Effector CD8-positive, alpha-beta T cell (primary cell): Measurements from ENCODE around the gene VSIG2.
"Not testable (repeated sequence)": the region's sequence is repeated elsewhere in the genome, so short reads cannot be mapped to it uniquely, and the experiment has no call there.

Source experiments
- DNase-seq: peaks from one replicate; lab custom pipeline; 2025; lab: John Stamatoyannopoulos, UW
- total RNA-seq, 4 experiments: gene quantifications; one replicate each; lab custom pipeline; 2026; lab: John Stamatoyannopoulos, UW

The VSIG2 gene, protein sequence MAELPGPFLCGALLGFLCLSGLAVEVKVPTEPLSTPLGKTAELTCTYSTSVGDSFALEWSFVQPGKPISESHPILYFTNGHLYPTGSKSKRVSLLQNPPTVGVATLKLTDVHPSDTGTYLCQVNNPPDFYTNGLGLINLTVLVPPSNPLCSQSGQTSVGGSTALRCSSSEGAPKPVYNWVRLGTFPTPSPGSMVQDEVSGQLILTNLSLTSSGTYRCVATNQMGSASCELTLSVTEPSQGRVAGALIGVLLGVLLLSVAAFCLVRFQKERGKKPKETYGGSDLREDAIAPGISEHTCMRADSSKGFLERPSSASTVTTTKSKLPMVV
- total RNA-seq, result 0 to 0.88 (median 0.09) reads per million in 4 experiments

GRCh38 chr11:124751741-124752470, at the start of gene VSIG2:
Gene VSIG2 (minus strand): TSS chr11:124752255. CDS start chr11:124752137, 118 bp downstream.
- no peak for DNase-seq

- no peak for DNase-seq
Observed at GRCh38 chr11:124801014-124801413, 49.0 kb upstream of the VSIG2 start.

- DNase-seq, result peak; percentile 57
Observed at GRCh38 chr11:124800226-124800929, 48.3 kb upstream of the VSIG2 start, which contains the start of gene MSANTD2. Gene MSANTD2 (minus strand): TSS chr11:124800406. CDS start chr11:124800380, 26 bp downstream.

- peak; percentile 35 for DNase-seq
Observed at GRCh38 chr11:124799348-124800225, 47.5 kb upstream of the VSIG2 start.

- DNase-seq, result no peak
Observed at GRCh38 chr11:124798991-124799347, 46.9 kb upstream of the VSIG2 start.

DNA sequence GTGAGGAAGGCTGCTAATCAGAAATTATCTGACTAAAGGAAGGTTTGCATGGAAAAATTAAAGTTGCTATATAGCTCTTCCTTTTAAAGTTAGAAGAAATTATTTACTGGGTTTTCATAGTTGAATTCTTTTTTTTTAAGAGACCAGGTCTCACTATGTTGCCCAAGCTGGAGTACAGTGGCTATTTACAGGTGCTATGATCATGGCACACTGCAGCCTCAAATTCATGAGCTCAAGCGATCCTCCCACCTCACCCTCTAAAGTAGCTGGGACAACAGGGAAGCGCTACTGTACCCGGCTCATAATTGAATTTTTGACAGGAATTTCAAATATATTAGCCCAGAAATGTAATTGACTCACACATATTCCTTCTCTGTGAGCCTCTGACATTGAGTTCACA, 44.3 kb upstream of the VSIG2 start:
- no peak for DNase-seq

- no peak for DNase-seq
Observed at GRCh38 chr11:124793466-124794278, 41.6 kb upstream of the VSIG2 start.

GRCh38 chr11:124791626-124792341, 39.7 kb upstream of the VSIG2 start:
- no peak for DNase-seq

DNA sequence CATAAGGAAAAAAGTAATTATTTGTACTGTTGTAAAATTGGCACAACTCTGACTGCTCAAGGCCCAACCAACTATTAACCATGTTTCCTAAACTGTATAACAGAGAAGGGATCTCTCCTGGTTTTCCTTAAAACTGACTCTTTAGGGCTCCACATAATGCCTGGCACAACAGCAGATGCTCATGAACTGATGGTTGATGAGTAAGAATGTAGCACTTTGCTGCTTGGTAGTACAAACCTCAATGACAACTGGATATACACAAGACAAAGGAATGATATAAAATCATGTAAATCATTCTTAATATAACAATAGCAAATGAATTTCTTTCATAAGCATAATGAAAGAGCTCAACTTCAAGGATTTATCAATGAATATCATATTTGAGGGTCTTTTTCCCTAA, 36.5 kb upstream of the VSIG2 start:
- DNase-seq, result no peak

GRCh38 chr11:124784051-124784450, 32.0 kb upstream of the VSIG2 start:
- no peak for DNase-seq

- no peak for DNase-seq
Observed at GRCh38 chr11:124783002-124783401, 30.9 kb upstream of the VSIG2 start.

DNA sequence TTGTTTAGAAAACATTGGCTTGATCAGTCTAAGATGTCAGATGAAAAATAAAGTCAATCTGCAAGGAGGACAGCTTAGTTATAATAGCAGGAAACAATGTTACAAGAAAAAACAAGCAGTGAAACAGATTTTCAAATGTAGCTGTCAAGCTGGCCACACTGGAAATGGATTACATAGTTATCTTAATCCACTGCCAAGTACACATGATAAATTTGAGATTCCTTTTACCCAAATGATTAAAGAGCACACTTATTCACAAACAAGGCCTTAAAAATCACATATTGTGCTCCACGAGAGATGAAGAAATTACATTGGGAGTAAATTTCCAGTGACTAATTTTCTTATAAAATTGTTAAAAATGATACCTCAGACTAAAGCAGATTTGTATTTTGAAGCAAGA, 27.5 kb upstream of the VSIG2 start:
- DNase-seq, result no peak

- no peak for DNase-seq
Observed at GRCh38 chr11:124778281-124778680, 26.2 kb upstream of the VSIG2 start.

DNA sequence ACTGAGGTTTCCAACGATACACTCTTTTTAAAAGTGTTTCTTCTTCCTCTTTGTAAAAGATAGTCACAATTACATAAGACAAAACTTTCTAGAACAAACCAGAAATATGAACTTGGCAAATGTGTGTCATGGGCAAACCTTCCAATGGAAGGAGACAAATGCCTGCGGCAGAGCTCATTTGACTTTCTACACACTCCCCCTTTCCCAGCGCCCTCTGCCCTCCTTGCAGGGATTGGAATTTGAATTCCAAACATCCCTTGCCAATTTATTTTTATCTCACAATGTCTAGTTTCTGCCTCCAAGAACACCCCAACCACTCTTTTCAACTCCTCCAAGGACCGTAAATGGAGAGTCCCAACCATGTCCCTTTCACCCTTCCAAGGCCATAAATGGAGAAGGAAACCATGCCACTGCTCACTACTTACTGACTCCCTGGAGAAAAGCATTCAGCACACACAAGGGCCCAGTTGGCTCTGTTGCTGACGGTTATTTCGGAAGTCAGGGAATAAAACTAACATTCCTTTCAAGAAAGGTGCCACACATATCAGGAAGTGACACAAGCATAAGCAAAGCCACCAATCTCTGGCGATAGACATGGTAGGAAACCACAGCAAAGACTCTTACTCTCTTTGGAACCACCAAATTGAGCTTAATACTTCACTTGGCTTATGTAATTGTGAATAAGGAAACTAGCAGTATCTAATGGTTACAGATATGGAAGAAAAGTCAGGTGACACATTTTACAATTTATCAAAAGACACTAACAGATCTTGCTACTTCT, 25.0 kb upstream of the VSIG2 start:
- DNase-seq, result no peak

GRCh38 chr11:124770959-124771358, 18.9 kb upstream of the VSIG2 start:
- DNase-seq, result not testable (repeated sequence)

GRCh38 chr11:124769806-124770774, 18.0 kb upstream of the VSIG2 start:
- DNase-seq, result no peak

GRCh38 chr11:124768914-124769313, 16.9 kb upstream of the VSIG2 start:
- DNase-seq, result no peak

DNA sequence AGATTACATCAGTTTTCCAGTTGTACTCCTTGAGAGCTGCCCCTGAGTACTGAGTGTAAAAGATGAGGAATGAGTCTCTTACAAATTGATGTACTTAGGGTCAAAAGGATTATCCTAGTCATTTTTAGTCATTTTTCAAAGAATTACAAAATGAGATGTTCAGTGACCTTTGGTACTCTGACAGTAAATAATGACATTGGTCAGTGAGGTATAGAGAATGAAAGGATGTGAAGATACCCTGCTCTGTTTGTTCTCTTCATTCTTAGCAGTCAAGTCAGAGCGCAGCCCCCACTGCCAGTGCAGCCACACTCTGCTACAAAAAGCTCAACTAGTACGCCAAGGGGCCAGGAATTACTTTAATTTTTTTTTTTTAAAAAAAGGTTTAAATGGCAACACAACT, 14.1 kb upstream of the VSIG2 start:
- DNase-seq, result no peak
